Adrenal gland (tissue), 12 donors: Measurements from ENCODE around the gene CALML5. TPM values are rescaled to one million over a fixed set of nuclear protein-coding genes. Genes with fewer than 3 reads are reported as not detected.

Source experiments
- DNase-seq, 7 donors: peaks; one replicate each; pipeline ENCODE4 v3.0.0-alpha.2; 2019 to 2020
- H3K27ac ChIP-seq, 5 donors: fragments of 200-600 bp; sonication (generic) in 4 of 5; 1 replicate in 3 of 5; 2 replicates in 2 of 5; pipeline versions ENCODE4 v1.5.1 to v1.8.0; 2016 to 2020; ENCODE audit warnings: mild to moderate bottlenecking in 1 of 5
- H3K27me3 ChIP-seq: fragments of 200-600 bp; 2 replicates; pipeline ENCODE4 v1.8.0; 2021
- H3K36me3 ChIP-seq, 2 donors: fragments of 200-600 bp; replicated peaks in 1 of 2; 1 replicate in 1 of 2; 2 replicates in 1 of 2; pipeline versions ENCODE4 v1.5.1 to v1.8.0; 2018 to 2022
- H3K4me1 ChIP-seq, 2 donors: fragments of 200-600 bp; replicated peaks in 1 of 2; 1 replicate in 1 of 2; 2 replicates in 1 of 2; pipeline versions ENCODE4 v1.5.1 to v1.8.0; 2018 to 2021
- H3K4me3 ChIP-seq, 4 donors: fragments of 200-600 bp; sonication (generic) in 3 of 4; one replicate each; pipeline ENCODE4 v1.5.1; 2016 to 2018
- H3K9me3 ChIP-seq, 3 donors: fragments of 200-600 bp; sonication (generic) in 1 of 3; replicated peaks in 1 of 3; 1 replicate in 2 of 3; 2 replicates in 1 of 3; pipeline versions ENCODE4 v1.5.1 to v1.8.0; 2016 to 2021
- CTCF ChIP-seq, 6 experiments: fragments of 450-650 bp in 4 of 6; fragments of 200-600 bp in 2 of 6; sonication (generic) in 1 of 6; IDR thresholded peaks; 1 replicate in 5 of 6; 2 replicates in 1 of 6; pipeline versions ENCODE4 v1.5.1 to v1.8.0; 2016 to 2021; ENCODE audit warnings: antibody characterized with exemption in 6 of 6, mild to moderate bottlenecking in 2 of 6, moderate library complexity in 1 of 6
- POLR2A ChIP-seq, 2 donors: fragments of 450-650 bp; IDR thresholded peaks; one replicate each; pipeline ENCODE4 v1.6.1; 2017; ENCODE audit warnings: antibody characterized with exemption in 2 of 2, mild to moderate bottlenecking in 2 of 2, moderate library complexity in 1 of 2
- WGBS, 4 donors: extraction: QIAGEN DNeasy Blood & Tissue Kit in 2 of 4; methylation state at CpG; one replicate each; pipeline versions ENCODE4 v1.1.5 to v1.1.7; 2013 to 2017; 5-methylcytosine and 5-hydroxymethylcytosine counted together
- intact Hi-C, 2 donors: fragments of 100-400 bp; cut with DNase I; formaldehyde crosslinking; loops; one replicate each; pipeline versions ENCODE4 v1.14.1 to v1.15.0; 2022 to 2023
- polyA plus RNA-seq, 3 donors: library from polyadenylated mRNA; stranded (reverse); fragments of 200-250 nt in 2 of 3; fragments of 350-450 nt in 1 of 3; fragmentation: Illumina TruSeq in 1 of 3; extraction: RNeasy Lipid Tissue Mini Kit (QIAGEN cat#74804) in 1 of 3; gene quantifications; one replicate each; pipeline ENCODE4 v1.2.3, GENCODE V29; 2013 to 2014
- total RNA-seq, 9 donors: library from RNA; depleted of rRNA in 4 of 9; stranded (reverse); fragments of >200 nt in 4 of 9; fragments of 120-200 nt in 1 of 9; fragmentation: NEBNext Ultra II Directional in 1 of 9; extraction: Animal tissue kit (Norgen Biotek cat#: 25700) in 1 of 9; gene quantifications; one replicate each; pipeline versions ENCODE4 v1.1.0 to v1.2.4, GENCODE V29; 2013 to 2023
- donor health status: healthy with polysubstance abuse.
- donor health status: Bipolar disorder and iron deficiency.
- donor health status: DM: yes; HTN: yes; CAD: no.
- donor health status: DM: no; HTN: no; CAD: no.
- donor health status: DM: no; HTN: no; CAD: no.
- donor health status: DM: yes; HTN: yes; CAD: no.

Gene CALML5
- total and polyA plus RNA-seq, 12 donors = not detected

DNA sequence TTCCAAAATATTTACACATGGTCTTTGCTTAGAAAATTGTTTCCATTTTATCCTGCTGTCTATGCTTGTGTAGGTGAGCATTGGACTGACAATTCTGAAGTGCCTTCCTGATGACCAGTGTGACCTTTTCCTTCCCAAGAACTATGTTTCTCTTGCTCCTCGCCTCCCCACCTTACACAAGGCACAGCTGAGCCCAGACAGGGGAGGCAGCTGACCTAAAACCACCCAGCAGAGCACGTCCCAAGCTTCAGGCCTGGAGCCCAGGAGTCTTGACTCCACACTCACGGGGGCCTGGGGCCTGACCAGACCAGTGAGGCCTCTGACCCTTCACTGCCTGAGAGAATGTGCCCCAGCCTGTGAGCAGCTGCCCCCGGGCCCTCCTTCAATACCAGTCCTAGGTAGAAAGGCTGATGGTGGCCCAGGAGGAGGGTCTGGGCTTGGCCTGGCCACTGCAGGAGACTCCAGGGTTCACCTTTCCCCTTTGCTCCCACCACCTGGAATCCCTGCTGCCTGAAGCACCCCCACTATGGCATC, 7.0 kb downstream of the CALML5 start:
- Histone ChIP-seq H3K36me3 (no peaks in the 10 kb centered on the region), H3K27ac (no peak overlapping the region), H3K9me3 (no peaks in the 10 kb centered on the region), H3K4me3 (no peak overlapping the region), H3K27me3 (no peaks in the 10 kb centered on the region), H3K4me1 (no peaks in the 10 kb centered on the region)
- DNase-seq = no peak
- no peak for TF ChIP-seq CTCF (IDR thresholded peaks at IDR 0.05)
- TF ChIP-seq POLR2A (IDR thresholded peaks at IDR 0.05) = no peak
- 90 to 100% (median 95%) methylated on average over 4 of the region's 4 CpGs for WGBS, 4 donors
- intact Hi-C loops = no loop called here

DNA sequence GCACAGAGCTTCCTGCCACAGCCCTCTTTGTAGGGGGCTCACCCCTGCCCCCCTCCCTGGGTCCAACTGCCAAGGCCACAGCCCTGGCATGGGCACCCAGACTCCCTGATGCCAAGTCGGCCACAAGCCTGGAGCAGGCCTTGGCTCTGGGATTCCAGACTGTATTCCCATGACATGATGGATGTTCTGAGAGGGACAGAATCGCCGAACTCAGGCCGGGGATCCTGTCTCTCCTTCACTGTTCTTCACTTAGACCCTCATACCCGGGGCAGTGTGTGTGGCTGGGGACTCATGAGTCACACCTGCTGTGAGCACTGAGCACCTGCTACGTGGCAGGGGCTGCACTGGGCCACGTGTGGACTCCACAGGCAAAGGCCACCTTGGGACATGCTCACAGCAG, 7.9 kb downstream of the CALML5 start:
- no peak for TF ChIP-seq CTCF (IDR thresholded peaks at IDR 0.05)
- Histone ChIP-seq H3K27me3 (no peaks in the 10 kb centered on the region), H3K27ac (no peak overlapping the region), H3K9me3 (no peaks in the 10 kb centered on the region), H3K36me3 (no peaks in the 10 kb centered on the region), H3K4me3 (no peak overlapping the region), H3K4me1 (no peaks in the 10 kb centered on the region)
- DNase-seq = no peak
- intact Hi-C loops = no loop called here
- WGBS, 4 donors = 83 to 85% (median 84%) methylated on average over 1 to 7 of the region's 7 CpGs; no CpG with 5 or more reads in 1 of the 4 donors

GRCh38 chr10:5490698-5491464, 8.5 kb downstream of the CALML5 start:
- WGBS, 4 donors = 71 to 76% (median 73%) methylated on average over 9 to 10 of the region's 10 CpGs
- DNase-seq = no peak
- intact Hi-C loops = no loop called here

DNA sequence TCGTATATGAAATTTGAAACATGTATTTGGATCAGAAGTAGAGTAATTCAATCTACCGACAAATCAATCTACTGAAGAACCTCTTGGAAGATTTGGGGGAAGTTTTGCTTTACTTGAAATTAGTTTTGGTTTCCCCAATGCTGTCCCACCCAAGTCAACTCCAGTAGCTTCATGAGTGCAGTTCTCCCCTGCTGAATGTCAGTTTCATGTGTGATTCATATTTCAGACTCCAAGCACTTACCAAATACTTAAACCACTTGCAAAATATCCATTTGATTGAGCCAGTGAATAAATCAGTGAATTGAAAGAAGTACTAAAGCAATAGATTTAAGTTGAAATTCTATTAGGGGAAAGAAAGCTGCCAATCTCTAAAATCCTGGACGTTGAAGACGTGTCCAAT, 9.3 kb downstream of the CALML5 start:
- Histone ChIP-seq H3K9me3 (no peaks in the 10 kb centered on the region), H3K4me1 (no peaks in the 10 kb centered on the region), H3K36me3 (no peaks in the 10 kb centered on the region), H3K27ac (no peak overlapping the region), H3K4me3 (no peak overlapping the region), H3K27me3 (no peaks in the 10 kb centered on the region)
- TF ChIP-seq CTCF (IDR thresholded peaks at IDR 0.05) = no peak
- no peak for TF ChIP-seq POLR2A (IDR thresholded peaks at IDR 0.05)
- intact Hi-C loops = no loop called here
- WGBS, 4 donors = 86 to 92% (median 91%) methylated on average over 4 of the region's 4 CpGs
- no peak for DNase-seq

More at GRCh38 chr10:5490698-5491464, 8.5 kb downstream of the CALML5 start:
- Histone ChIP-seq H3K4me3 (no peak overlapping the region), H3K27ac (no peak overlapping the region), H3K9me3 (no peaks in the 10 kb centered on the region), H3K4me1 (no peaks in the 10 kb centered on the region), H3K36me3 (no peaks in the 10 kb centered on the region), H3K27me3 (no peaks in the 10 kb centered on the region)
- TF ChIP-seq CTCF (IDR thresholded peaks at IDR 0.05) (no peak), POLR2A (IDR thresholded peaks at IDR 0.05) (no peak)
